NCI-H2171 (cell line): ENCODE data around the gene ANO1.

ENCODE experiments used
- DNase-seq: peaks from one replicate; lab custom pipeline; 2025; lab: John Stamatoyannopoulos, UW

ANO1 gene

GRCh38 chr11:70095541-70096252 lies 17.6 kb downstream of the ANO1 start:
- DNase-seq: no peak

DNA sequence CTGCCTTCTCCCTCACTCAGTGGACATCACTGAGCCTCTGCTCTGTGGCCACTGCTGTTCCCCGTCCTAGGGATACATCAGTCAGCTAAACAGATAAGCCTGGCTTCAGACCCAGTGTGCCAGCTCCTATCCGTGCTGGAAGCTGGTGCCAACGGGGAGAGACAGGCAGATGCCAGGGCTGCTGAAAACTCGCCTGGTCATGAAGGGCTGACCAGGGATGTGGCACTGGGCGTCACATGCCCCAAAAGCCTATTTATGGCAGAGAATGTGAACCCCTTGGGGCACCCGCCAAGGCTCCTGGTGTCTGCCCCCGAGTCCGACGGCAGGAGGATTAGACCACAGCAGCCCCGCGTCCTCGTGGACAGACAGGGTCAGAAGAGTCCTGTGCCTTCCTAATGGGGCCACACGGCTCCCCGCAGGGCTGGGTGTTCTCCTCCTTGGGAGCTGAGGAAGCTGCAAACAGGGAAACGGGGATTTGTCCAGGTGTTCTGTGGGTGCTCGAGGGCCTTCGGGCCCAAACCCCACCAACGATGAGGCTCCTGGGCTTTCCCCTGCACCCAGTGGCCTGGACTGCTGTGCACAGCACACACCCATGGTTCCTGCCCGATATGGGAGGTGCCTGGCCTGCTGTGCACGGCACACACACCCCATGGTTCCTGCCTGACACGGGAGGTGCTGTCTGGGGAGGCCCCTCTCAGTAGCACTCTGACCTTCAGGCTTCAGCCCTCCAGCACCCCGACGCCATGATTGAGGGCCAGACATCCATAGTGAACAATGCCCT lies 19.9 kb downstream of the ANO1 start:
- no peak for DNase-seq

- DNase-seq: no peak
Measured at GRCh38 chr11:70098936-70099335, 20.8 kb downstream of the ANO1 start.

DNA sequence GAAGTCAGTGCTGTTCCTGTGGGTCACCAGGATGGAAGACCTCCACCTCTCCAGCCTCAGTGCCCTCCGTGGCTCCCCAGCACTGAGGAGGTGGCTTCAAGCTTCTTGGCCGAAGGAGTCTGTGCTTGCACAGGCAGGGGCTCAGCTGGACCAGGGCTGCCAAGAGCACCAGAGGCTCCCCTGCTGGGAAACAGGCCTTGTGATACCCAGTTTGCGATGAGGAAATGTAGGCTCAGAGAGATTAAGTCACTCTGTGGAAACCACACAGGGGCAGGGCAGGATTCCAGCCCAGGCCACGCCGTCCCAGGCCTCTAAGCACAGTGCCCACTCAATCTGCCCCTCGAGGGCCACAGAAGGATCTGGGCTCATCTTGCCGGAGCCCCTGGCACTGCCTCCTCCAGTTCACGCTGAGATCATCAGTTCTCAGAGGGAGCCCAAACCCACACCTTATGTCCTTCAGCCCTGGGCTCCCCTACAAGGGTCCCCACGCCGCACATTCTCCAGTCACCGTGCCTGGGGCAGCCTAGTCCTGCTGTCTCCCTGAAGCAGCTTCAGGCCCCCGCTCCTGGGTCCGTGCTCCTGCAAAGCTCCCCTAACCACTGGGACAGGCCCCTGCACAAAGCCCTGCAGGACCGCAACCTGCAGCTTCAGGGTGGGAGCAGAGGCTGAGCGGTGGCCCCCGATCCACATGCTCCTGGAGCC lies 21.6 kb downstream of the ANO1 start:
- no peak for DNase-seq

GRCh38 chr11:70100280-70100603 lies 22.1 kb downstream of the ANO1 start:
- no peak for DNase-seq

- no peak for DNase-seq
Measured at GRCh38 chr11:70100791-70101190, 22.7 kb downstream of the ANO1 start.

GRCh38 chr11:70103256-70103975 lies 25.3 kb downstream of the ANO1 start:
- DNase-seq: no peak

DNA sequence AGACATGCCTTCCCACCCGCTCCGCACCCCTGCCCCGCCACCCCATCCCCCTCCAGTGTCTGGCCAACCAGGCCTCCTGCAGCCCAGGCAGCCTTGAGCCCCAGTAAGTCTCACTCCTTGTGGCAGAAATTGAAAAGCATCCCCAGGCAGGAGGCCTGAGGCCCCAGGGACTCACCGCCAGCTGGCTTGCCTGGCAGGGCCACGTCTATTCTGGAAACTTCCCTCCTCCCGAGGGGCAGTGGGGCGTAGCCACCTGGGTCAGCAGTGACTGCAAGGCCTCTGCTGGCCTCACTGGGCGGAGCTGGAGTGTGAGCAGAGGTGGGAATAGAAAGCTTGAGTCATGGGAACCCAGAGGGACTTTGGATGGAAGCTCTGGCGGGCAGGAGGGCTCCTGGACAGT lies 26.3 kb downstream of the ANO1 start:
- no peak for DNase-seq

- no peak for DNase-seq
Measured at GRCh38 chr11:70104961-70105360, 26.8 kb downstream of the ANO1 start.

- DNase-seq: no peak
Measured at GRCh38 chr11:70105369-70105754, 27.2 kb downstream of the ANO1 start.

DNA sequence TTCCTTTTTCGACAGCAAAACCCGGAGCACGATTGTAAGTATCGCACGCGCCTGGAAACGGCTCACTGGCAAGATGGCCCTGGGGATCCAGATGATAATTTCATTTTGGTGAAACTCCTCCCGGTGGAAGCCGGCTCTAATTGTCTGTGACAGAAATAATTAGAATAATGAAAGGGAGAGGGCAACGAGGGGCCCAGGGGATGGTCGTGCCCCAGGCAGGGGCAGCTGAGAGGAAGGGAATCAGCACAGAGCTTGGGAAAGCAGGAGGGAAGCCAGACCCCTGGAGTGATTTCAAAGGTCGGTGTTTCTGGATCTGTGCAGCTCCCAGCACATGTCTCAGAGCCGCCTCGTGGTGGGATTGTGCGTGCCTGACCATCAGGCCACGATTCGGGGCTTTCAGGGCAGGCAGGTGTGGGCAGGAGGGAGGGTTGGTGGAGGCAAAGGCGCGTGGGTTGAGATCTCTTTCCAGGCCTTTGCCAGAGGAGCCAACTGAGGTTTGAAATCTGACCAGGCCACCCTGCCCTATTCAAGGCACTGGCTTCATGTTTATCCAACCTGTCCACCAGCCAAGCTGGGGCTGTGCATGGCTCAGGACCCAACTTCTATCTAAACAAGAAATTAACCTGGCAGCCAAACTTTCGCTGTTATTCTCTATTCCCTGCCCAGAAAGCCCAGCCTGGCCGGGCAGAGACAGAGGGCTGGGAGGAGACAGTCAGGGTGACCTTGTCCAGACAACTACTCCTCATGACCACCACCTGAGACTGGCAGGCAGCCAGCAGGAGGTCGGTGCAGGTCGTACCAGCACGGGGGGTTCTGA lies 27.8 kb downstream of the ANO1 start:
- no peak for DNase-seq

DNA sequence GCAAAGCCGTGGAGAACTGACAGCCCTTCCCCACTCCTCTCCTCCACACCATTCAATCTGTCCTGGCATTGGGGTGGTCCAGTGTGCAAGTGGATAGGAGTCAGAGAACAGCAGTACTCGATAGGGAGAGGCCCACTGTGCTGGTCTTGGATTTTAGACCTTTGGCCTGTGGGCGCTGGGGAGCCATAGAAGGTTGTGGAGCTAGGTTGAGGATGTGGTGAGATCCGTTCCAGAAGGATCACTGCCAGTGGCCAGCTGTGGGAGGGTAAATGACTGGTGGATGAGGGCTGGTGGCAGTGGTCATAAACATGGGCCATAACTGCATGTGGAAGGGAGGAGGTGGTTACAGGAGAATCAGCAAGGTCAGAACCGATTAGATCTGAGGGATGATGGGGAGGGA lies 28.6 kb downstream of the ANO1 start:
- no peak for DNase-seq

- DNase-seq: no peak
Measured at GRCh38 chr11:70107191-70107590, 29.1 kb downstream of the ANO1 start.

DNA sequence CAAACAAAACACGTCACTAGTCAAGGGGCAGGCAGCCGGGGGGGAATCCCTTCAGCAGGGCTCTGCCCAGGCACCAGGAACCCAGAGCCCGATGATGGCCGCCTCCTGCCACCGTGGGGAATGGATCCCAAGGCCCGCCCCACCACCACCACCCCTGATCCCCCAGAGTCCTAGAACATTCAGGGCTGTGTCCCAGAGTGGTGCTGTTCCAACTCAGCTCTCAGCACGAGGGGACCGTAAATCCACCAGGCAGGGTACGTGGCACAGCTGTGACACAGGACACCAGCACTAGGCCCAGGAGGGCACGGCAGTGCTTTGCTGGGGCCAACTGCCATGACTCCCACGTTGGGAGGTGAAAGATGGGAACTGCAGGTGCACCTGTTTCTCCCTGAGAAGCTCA lies 29.6 kb downstream of the ANO1 start:
- no peak for DNase-seq

- no peak for DNase-seq
Measured at GRCh38 chr11:70108250-70108649, 30.1 kb downstream of the ANO1 start.

GRCh38 chr11:70109006-70109405 lies 30.9 kb downstream of the ANO1 start:
- no peak for DNase-seq

DNA sequence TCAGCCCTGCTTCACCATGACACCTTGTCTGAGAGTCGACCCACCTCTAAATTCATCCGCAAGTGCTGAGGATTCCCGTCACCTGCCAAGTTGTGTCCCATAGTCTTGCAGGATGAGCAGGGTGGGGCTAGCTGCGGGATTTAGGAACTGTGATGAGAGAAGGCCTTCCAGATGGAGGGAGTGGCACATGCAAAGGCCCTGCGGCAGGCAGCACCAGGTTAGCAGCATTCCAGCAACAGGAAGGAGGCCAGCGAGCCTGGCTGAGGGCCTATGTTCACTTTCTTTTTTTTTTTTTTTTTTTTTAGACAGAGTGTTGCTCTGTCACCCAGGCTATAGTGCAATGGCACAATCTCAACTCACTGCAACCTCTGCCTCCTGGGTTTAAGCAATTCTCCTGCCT lies 31.8 kb downstream of the ANO1 start:
- DNase-seq: no peak

- no peak for DNase-seq
Measured at GRCh38 chr11:70110538-70111055, 32.5 kb downstream of the ANO1 start.

GRCh38 chr11:70111269-70112016 lies 33.3 kb downstream of the ANO1 start:
- DNase-seq: no peak

DNA sequence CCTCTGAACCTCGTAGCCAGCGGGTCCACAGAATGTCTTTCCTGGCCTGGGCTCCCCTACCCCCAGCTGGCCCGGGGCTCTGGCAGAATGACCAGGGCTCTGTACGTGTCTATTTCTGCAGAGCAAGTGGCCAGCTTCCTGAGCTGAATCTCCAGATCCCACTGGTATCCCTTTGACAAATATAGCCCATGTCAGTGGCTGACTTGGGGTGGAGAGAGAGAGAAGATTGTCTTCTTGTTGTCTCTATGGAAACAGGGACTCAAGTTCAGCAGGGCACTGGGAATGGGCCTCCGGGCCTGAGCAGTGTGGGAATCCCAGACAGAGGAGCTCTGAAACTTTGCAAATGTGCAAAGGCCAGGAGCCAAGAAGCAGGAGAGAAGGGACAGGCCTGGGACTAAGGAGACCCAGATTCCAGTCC lies 33.9 kb downstream of the ANO1 start:
- DNase-seq: no peak

GRCh38 chr11:70113801-70114200 lies 35.7 kb downstream of the ANO1 start:
- no peak for DNase-seq
